HepG2 (cell line): ENCODE results near the gene ATP4A. TPM values are rescaled to one million over a fixed set of nuclear protein-coding genes. Genes with fewer than 3 reads are reported as not detected.

Experiments
- ATRX ChIP-seq: sonication (generic); formaldehyde crosslinking; IDR thresholded peaks from 2 replicates; pipeline ENCODE4 v1.4.0; 2020; ENCODE audit warnings: missing genetic modification reagents, borderline replicate concordance
- FLYWCH1 ChIP-seq: sonication (generic); formaldehyde crosslinking; IDR thresholded peaks from 2 replicates; pipeline ENCODE4 v1.8.1; 2023; ENCODE audit warnings: mild to moderate bottlenecking, missing genetic modification reagents
- FOXJ3 ChIP-seq: sonication (generic); formaldehyde crosslinking; IDR thresholded peaks from 2 replicates; pipeline ENCODE4 v1.4.0; 2020; ENCODE audit warnings: missing genetic modification reagents, mild to moderate bottlenecking, borderline replicate concordance
- HNF4G ChIP-seq, 2 experiments: sonication (generic) in 1 of 2; formaldehyde crosslinking in 1 of 2; IDR thresholded peaks; 2 replicates each; pipeline versions ENCODE4 v1.4.0 to v1.6.1; 2011 to 2020; ENCODE audit warnings: borderline replicate concordance in 2 of 2, low read depth in 2 of 2, mild to moderate bottlenecking in 2 of 2, low read length in 1 of 2, missing genetic modification reagents in 1 of 2, moderate library complexity in 1 of 2
- NFKBIZ ChIP-seq: IDR thresholded peaks from 2 replicates; pipeline ENCODE4 v1.6.1; 2018; ENCODE audit warnings: missing genetic modification reagents, missing compliant biosample characterization
- PTBP1 ChIP-seq: fragments of 200-400 bp; formaldehyde crosslinking; IDR thresholded peaks from 2 replicates; pipeline ENCODE4 v1.6.1; 2018; ENCODE audit warnings: low read length, low read depth; ENCODE audit not compliant: poor library complexity, severe bottlenecking
- RFX3 ChIP-seq: IDR thresholded peaks from 2 replicates; pipeline ENCODE4 v1.6.1; 2016; ENCODE audit warnings: missing biosample characterization, missing genetic modification reagents
- RXRA ChIP-seq: sonication (generic); formaldehyde crosslinking; IDR thresholded peaks from 2 replicates; pipeline ENCODE4 v1.5.1; 2020; ENCODE audit warnings: missing genetic modification reagents
- SP1 ChIP-seq, 2 experiments: fragments of 450-650 bp in 1 of 2; sonication (generic) in 1 of 2; formaldehyde crosslinking in 1 of 2; IDR thresholded peaks; 2 replicates each; pipeline versions ENCODE4 v1.4.0 to v1.6.1; 2016 to 2020; ENCODE audit warnings: missing genetic modification reagents in 1 of 2
- ZBTB20 ChIP-seq: sonication (generic); formaldehyde crosslinking; IDR thresholded peaks from 2 replicates; pipeline ENCODE4 v1.8.1; 2023; ENCODE audit warnings: missing genetic modification reagents, low read depth, mild to moderate bottlenecking, borderline replicate concordance
- ZBTB42 ChIP-seq: sonication (generic); formaldehyde crosslinking; IDR thresholded peaks from 2 replicates; pipeline ENCODE4 v1.5.0; 2020; ENCODE audit warnings: mild to moderate bottlenecking, missing genetic modification reagents
- ZNF180 ChIP-seq: sonication (generic); formaldehyde crosslinking; IDR thresholded peaks from 2 replicates; pipeline ENCODE4 v1.4.0; 2020; ENCODE audit warnings: low read depth, missing genetic modification reagents, borderline replicate concordance
- ZNF577 ChIP-seq: sonication (generic); formaldehyde crosslinking; IDR thresholded peaks from 2 replicates; pipeline ENCODE4 v1.4.0; 2020; ENCODE audit warnings: mild to moderate bottlenecking, low read depth, missing genetic modification reagents, borderline replicate concordance
- ZNF589 ChIP-seq: sonication (generic); formaldehyde crosslinking; conservative IDR thresholded peaks from 2 replicates; pipeline ENCODE4 v1.8.0; 2022; ENCODE audit warnings: mild to moderate bottlenecking, moderate library complexity, missing genetic modification reagents
- ZNF720 ChIP-seq: sonication (generic); formaldehyde crosslinking; IDR thresholded peaks from 2 replicates; pipeline ENCODE4 v1.4.0; 2020; ENCODE audit warnings: missing genetic modification reagents
- ZNF766 ChIP-seq: sonication (generic); formaldehyde crosslinking; IDR thresholded peaks from 2 replicates; pipeline ENCODE4 v1.5.0; 2020; ENCODE audit warnings: missing genetic modification reagents, borderline replicate concordance
- ZNF83 ChIP-seq: sonication (generic); formaldehyde crosslinking; IDR thresholded peaks from 2 replicates; pipeline ENCODE4 v1.4.0; 2020; ENCODE audit warnings: missing genetic modification reagents, mild to moderate bottlenecking, borderline replicate concordance
- polyA plus RNA-seq, 8 experiments: library from polyadenylated mRNA; depleted of rRNA in 3 of 8; stranded (reverse) in 7 of 8; unstranded in 1 of 8; fragments of >200 nt; fragmentation: Illumina TruSeq in 4 of 8; extraction: Trizol in 4 of 8; gene quantifications; 2 replicates each; pipeline versions ENCODE4 v1.2.1 to v1.2.3, GENCODE V29; 2011 to 2016; ENCODE audit warnings: low read depth in 4 of 8, missing spikeins in 1 of 8, mixed read lengths in 1 of 8; ENCODE audit not compliant: insufficient read depth in 1 of 8
- total RNA-seq, 5 experiments: library from RNA; depleted of rRNA; stranded (reverse); fragments of >200 nt; fragmentation: Illumina TruSeq; extraction: Trizol; gene quantifications; 2 replicates each; pipeline ENCODE4 v1.2.3, GENCODE V29; 2016; ENCODE audit warnings: low read depth in 1 of 5
- TF ChIP-seq, protein P1 (sequence below): sonication (generic); formaldehyde crosslinking; IDR thresholded peaks from 2 replicates; pipeline ENCODE4 v1.8.0; 2022; ENCODE audit warnings: missing genetic modification reagents, low read depth, mild to moderate bottlenecking, borderline replicate concordance
- TF ChIP-seq, protein P2 (sequence below): sonication (generic); formaldehyde crosslinking; IDR thresholded peaks from 2 replicates; pipeline ENCODE4 v1.4.0; 2020; ENCODE audit warnings: mild to moderate bottlenecking, missing genetic modification reagents
- TF ChIP-seq, protein P3 (sequence below): sonication (generic); formaldehyde crosslinking; IDR thresholded peaks from 2 replicates; pipeline ENCODE4 v1.5.0; 2020; ENCODE audit warnings: missing genetic modification reagents
- TF ChIP-seq, protein P4 (sequence below): sonication (generic); formaldehyde crosslinking; IDR thresholded peaks from 2 replicates; pipeline ENCODE4 v1.4.0; 2020; ENCODE audit warnings: mild to moderate bottlenecking, missing genetic modification reagents

Gene ATP4A
- total and polyA plus RNA-seq, 2 of the 13 experiments (the other 11 are each of a cell fraction or from before 2014, with no cell fraction given): 0.08 to 0.11 TPM

DNA sequence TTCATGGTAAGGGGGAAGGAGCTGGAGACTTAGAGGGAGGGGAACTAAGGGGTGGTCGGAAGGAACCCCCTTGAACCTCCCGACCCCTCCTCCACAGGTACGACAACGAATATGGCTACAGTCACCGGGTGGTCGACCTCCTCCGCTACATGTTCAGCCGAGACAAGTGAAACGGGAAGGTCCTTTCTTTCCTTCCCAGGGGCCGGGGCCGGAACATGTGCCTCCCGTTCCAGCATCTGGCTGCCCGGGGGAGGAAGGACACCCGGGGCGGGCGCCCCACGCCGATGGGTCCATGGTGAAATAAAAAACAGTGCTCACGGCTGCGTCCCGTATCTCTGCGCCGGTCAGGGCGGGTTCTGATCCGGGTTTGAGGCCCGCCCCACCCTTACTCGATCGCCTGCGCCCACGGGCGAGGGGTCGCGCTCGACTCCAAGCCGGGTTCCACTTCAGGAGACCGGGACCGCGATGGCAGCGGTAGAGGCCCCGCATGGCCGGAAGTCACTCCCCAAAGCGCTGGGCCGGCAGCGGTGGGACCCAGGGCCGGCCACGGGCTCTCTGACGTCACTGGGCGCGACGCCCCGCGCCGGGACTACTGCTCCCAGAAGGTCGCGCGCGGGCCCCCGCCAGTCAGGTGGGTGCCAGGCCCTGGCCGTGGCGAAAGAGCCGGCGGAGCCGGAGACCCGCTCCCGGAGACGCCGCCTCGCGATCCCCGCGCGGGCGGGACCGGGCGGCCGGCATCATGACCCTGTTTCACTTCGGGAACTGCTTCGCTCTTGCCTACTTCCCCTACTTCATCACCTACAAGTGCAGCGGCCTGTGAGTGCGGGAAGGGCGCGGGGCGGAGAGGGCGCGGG is 18.2 kb downstream of the ATP4A start, which contains the start of gene TMEM147 (continued):
- TF ChIP-seq, protein P1, sequence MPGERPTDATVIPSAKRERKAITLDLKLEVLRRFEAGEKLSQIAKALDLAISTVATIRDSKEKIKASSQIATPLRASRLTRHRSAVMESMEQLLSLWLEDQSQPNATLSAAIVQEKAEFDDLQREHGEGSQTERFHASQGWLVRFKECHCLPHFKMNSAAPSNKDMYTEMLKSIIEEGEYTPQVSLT: no peak
- no peak for TF ChIP-seq FOXJ3 (CRISPR knock-in tag)
- TF ChIP-seq, protein P2, sequence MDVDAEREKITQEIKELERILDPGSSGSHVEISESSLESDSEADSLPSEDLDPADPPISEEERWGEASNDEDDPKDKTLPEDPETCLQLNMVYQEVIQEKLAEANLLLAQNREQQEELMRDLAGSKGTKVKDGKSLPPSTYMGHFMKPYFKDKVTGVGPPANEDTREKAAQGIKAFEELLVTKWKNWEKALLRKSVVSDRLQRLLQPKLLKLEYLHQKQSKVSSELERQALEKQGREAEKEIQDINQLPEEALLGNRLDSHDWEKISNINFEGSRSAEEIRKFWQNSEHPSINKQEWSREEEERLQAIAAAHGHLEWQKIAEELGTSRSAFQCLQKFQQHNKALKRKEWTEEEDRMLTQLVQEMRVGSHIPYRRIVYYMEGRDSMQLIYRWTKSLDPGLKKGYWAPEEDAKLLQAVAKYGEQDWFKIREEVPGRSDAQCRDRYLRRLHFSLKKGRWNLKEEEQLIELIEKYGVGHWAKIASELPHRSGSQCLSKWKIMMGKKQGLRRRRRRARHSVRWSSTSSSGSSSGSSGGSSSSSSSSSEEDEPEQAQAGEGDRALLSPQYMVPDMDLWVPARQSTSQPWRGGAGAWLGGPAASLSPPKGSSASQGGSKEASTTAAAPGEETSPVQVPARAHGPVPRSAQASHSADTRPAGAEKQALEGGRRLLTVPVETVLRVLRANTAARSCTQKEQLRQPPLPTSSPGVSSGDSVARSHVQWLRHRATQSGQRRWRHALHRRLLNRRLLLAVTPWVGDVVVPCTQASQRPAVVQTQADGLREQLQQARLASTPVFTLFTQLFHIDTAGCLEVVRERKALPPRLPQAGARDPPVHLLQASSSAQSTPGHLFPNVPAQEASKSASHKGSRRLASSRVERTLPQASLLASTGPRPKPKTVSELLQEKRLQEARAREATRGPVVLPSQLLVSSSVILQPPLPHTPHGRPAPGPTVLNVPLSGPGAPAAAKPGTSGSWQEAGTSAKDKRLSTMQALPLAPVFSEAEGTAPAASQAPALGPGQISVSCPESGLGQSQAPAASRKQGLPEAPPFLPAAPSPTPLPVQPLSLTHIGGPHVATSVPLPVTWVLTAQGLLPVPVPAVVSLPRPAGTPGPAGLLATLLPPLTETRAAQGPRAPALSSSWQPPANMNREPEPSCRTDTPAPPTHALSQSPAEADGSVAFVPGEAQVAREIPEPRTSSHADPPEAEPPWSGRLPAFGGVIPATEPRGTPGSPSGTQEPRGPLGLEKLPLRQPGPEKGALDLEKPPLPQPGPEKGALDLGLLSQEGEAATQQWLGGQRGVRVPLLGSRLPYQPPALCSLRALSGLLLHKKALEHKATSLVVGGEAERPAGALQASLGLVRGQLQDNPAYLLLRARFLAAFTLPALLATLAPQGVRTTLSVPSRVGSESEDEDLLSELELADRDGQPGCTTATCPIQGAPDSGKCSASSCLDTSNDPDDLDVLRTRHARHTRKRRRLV (CRISPR knock-in tag): no peak
- TF ChIP-seq RXRA: peak; percentile 45
- TF ChIP-seq, protein P3, sequence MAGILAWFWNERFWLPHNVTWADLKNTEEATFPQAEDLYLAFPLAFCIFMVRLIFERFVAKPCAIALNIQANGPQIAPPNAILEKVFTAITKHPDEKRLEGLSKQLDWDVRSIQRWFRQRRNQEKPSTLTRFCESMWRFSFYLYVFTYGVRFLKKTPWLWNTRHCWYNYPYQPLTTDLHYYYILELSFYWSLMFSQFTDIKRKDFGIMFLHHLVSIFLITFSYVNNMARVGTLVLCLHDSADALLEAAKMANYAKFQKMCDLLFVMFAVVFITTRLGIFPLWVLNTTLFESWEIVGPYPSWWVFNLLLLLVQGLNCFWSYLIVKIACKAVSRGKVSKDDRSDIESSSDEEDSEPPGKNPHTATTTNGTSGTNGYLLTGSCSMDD: no peak
- TF ChIP-seq PTBP1: no peak
- no peak for TF ChIP-seq ZNF83 (CRISPR knock-in tag)
- peak; percentile 65; the same call in 1 of the 2 replicates for TF ChIP-seq ZNF589 (CRISPR knock-in tag)
- TF ChIP-seq NFKBIZ (CRISPR knock-in tag): no peak
- TF ChIP-seq FLYWCH1: peak; percentile 59; the same call in 1 of the 2 replicates
- TF ChIP-seq ZNF577: no peak
- TF ChIP-seq RFX3 (CRISPR knock-in tag): no peak
- TF ChIP-seq, protein P4, sequence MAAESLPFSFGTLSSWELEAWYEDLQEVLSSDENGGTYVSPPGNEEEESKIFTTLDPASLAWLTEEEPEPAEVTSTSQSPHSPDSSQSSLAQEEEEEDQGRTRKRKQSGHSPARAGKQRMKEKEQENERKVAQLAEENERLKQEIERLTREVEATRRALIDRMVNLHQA: no peak
- TF ChIP-seq HNF4G (IDR thresholded peaks at IDR 0.05; ENCODE audit: borderline replicate concordance, low read depth, low read length): no peak
- no peak for TF ChIP-seq HNF4G (CRISPR knock-in tag; IDR thresholded peaks at IDR 0.05; ENCODE audit: borderline replicate concordance, low read depth)
- TF ChIP-seq ZBTB20 (CRISPR knock-in tag): no peak
- 0 out of 2 replicates have a peak, but pooled peaks have one; percentile 31 for TF ChIP-seq ZNF766
- no peak for TF ChIP-seq SP1 (IDR thresholded peaks at IDR 0.05)
- peak; percentile 62; the same call in 1 of the 2 replicates for TF ChIP-seq SP1 (CRISPR knock-in tag; IDR thresholded peaks at IDR 0.05)
- TF ChIP-seq ZNF720 (CRISPR knock-in tag): no peak
- no peak for TF ChIP-seq ZNF180 (CRISPR knock-in tag)
- no peak for TF ChIP-seq ZBTB42
- no peak for TF ChIP-seq ATRX (CRISPR knock-in tag)
